ENCODE data around the gene RAB6B. TPM values are rescaled to one million over a fixed set of nuclear protein-coding genes. Genes with fewer than 3 reads are reported as not detected.
A peak's percentile ranks its signal among the peaks of the same experiment; 100 is the strongest.

Gene RAB6B
- total RNA-seq = 2.2 and 9.1 TPM in 2 replicates
- 1.8 and 2.6 TPM in 2 replicates for polyA plus RNA-seq

DNA sequence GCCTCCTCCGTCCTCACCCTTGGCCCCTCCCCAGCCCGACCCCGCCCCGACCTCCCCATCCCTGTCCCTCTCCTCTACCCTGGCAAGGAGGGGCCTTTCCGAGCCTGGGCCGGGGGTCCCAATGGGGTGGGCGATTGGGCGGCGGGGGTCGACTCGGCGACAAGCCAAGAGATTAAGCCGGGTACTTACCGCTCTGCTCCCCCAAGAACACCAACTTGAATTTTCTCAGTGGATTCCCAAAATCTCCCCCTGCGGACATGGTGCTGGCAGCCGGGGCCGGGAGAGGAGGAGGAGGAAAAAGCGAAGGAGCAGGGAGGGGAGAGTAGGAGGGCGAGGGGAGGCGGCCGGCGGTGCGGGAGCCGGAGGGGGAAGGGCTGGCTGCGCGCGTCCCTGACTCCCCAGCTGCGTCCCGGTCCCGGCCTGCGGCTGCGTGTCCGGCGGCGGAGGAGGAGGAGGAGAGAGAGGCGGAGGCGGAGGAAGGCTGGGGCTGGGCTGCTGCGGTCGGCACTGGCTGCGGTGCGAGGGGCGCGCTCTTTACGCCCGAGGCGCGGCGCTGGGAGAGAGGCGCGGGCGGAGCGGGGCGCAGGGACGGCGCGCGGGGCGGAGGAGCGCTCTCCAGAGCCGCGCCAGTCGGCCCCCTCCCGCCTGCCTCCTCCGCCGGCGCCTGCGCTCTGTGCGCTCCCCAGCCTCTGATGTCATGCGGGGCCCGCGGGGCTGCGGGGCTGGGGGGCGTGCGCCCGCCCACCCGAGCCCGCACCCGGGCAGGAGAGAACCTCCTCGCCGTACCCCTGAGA lies at the start of gene RAB6B:
TSS of gene RAB6B (minus strand) at position 675 of the 794 bp plus-strand sequence. CDS start at position 259, 416 bp downstream.
- Histone ChIP-seq H3K4me1 (ENCODE audit: insufficient read depth) (no peaks in the 10 kb centered on the region), H3K27me3 (peaks cover 25% of the 10 kb centered on the region), H2AFZ (peak within 1 kb of the TSS; percentile 97), H3K27ac (no peak within 1 kb of the TSS), H3K4me3 (peak within 1 kb of the TSS; percentile 72), H3K9me2 (replicated peaks; ENCODE audit: insufficient read depth) (no peaks in the 10 kb centered on the region), H3K79me2 (no peaks in the 10 kb centered on the region), H3K4me2 (peak within 1 kb of the TSS; percentile 99), H3K36me3 (replicated peaks; ENCODE audit: insufficient read depth, low read depth) (no peaks in the 10 kb centered on the region), H3K9me3 (ENCODE audit: low read depth) (no peaks in the 10 kb centered on the region), H4K20me1 (ENCODE audit: insufficient read depth, poor library complexity, severe bottlenecking) (no peaks in the 10 kb centered on the region)
- DNase-seq (ENCODE audit: low spot score) = peak; percentile 85
- TF ChIP-seq EZH2 (IDR thresholded peaks at IDR 0.05; ENCODE audit: borderline replicate concordance) (no peak), EZH2phosphoT487 (IDR thresholded peaks at IDR 0.05; ENCODE audit: low read depth, severe bottlenecking, unreplicated experiment) (no peak)
- TF ChIP-seq, protein P1, sequence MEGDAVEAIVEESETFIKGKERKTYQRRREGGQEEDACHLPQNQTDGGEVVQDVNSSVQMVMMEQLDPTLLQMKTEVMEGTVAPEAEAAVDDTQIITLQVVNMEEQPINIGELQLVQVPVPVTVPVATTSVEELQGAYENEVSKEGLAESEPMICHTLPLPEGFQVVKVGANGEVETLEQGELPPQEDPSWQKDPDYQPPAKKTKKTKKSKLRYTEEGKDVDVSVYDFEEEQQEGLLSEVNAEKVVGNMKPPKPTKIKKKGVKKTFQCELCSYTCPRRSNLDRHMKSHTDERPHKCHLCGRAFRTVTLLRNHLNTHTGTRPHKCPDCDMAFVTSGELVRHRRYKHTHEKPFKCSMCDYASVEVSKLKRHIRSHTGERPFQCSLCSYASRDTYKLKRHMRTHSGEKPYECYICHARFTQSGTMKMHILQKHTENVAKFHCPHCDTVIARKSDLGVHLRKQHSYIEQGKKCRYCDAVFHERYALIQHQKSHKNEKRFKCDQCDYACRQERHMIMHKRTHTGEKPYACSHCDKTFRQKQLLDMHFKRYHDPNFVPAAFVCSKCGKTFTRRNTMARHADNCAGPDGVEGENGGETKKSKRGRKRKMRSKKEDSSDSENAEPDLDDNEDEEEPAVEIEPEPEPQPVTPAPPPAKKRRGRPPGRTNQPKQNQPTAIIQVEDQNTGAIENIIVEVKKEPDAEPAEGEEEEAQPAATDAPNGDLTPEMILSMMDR (IDR thresholded peaks at IDR 0.05; ENCODE audit: poor library complexity) = no peak
- under 1% methylated on average over 15 of the region's 80 CpGs for WGBS (ENCODE audit: low lambda C conversion rate, missing lambda C conversion rate)

DNA sequence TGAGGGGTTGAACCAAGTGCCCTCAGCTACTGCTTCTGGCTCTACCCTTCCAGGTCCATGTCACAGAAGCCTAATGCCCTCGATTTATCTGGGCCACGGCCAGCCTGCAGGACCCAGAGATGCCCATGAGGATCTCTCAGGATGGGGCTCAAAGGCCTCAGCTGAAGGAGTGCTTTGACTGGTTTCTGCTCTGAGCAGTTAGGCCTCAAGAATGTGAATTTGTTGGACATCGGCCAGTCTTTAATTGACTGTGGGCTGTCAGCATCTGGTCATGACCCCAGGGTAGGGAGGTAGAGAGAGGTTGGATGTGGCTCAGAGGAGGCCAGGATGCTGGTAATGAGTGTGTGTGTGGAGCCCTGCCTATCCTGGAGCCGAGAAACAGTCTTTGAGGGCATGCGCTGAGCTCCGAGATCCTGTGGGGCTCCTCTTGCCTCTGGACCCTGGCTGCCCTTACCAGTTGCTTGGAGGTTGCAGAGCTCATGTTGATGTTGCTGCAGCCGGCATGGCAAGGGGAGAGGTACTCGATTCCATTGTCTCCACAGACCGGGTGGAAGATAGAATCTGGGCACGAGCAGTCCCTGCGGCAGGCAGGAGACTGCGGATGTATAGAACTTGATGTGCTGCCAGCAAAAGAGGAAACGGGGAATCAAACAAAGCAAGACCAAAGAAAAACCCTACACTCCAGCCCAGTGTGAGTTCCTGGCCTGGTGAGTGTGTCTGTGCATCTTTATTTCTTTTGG lies 49.1 kb upstream of the RAB6B start:
- 70% methylated on average over 13 of the region's 13 CpGs for WGBS (ENCODE audit: low lambda C conversion rate, missing lambda C conversion rate)
- Histone ChIP-seq H3K4me1 (ENCODE audit: insufficient read depth) (peaks cover 37% of the 10 kb centered on the region), H4K20me1 (ENCODE audit: insufficient read depth, poor library complexity, severe bottlenecking) (no peaks in the 10 kb centered on the region), H3K27ac (peak overlapping the region; percentile 74), H3K79me2 (no peaks in the 10 kb centered on the region), H3K9me2 (replicated peaks; ENCODE audit: insufficient read depth) (no peaks in the 10 kb centered on the region), H3K4me2 (peak overlapping the region; percentile 57), H3K36me3 (replicated peaks; ENCODE audit: insufficient read depth, low read depth) (no peaks in the 10 kb centered on the region), H2AFZ (no peak overlapping the region), H3K9me3 (ENCODE audit: low read depth) (no peaks in the 10 kb centered on the region), H3K27me3 (no peaks in the 10 kb centered on the region), H3K4me3 (no peak overlapping the region)
- peak; percentile 21 for DNase-seq (ENCODE audit: low spot score)
- no peak for TF ChIP-seq EZH2 (IDR thresholded peaks at IDR 0.05; ENCODE audit: borderline replicate concordance)
- TF ChIP-seq, protein P1 (IDR thresholded peaks at IDR 0.05; ENCODE audit: poor library complexity) = no peak
- TF ChIP-seq EZH2phosphoT487 (IDR thresholded peaks at IDR 0.05; ENCODE audit: low read depth, severe bottlenecking, unreplicated experiment) = no peak

DNA sequence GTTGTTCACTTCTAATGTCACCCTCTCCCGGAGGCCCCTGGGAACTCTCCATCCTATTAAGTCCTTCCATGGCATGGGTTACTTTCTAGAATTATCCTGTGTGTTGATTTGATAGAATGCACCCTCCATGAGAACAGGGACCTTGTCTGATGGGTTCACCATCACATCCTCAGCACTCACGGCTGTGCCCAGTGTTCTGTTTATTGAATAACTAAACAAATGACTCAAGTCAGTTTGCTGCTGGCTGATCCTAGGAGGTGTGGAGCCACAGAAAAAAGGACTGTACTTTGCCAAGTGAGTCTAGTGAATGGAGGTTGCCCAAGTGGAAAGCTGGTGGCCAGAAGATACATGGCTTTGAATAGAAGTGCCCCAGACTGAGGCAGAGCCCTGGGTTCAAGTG lies 48.5 kb upstream of the RAB6B start:
- Histone ChIP-seq H2AFZ (no peak overlapping the region), H3K9me2 (replicated peaks; ENCODE audit: insufficient read depth) (no peaks in the 10 kb centered on the region), H3K4me2 (peak overlapping the region; percentile 57), H3K4me1 (ENCODE audit: insufficient read depth) (peaks cover 33% of the 10 kb centered on the region), H3K27me3 (no peaks in the 10 kb centered on the region), H3K4me3 (no peak overlapping the region), H3K79me2 (no peaks in the 10 kb centered on the region), H4K20me1 (ENCODE audit: insufficient read depth, poor library complexity, severe bottlenecking) (no peaks in the 10 kb centered on the region), H3K9me3 (ENCODE audit: low read depth) (no peaks in the 10 kb centered on the region), H3K36me3 (replicated peaks; ENCODE audit: insufficient read depth, low read depth) (no peaks in the 10 kb centered on the region), H3K27ac (peak overlapping the region; percentile 74)
- TF ChIP-seq, protein P1 (IDR thresholded peaks at IDR 0.05; ENCODE audit: poor library complexity) = no peak
- TF ChIP-seq EZH2phosphoT487 (IDR thresholded peaks at IDR 0.05; ENCODE audit: low read depth, severe bottlenecking, unreplicated experiment) (no peak), EZH2 (IDR thresholded peaks at IDR 0.05; ENCODE audit: borderline replicate concordance) (no peak)
- WGBS (ENCODE audit: low lambda C conversion rate, missing lambda C conversion rate) = 51% methylated on average over 2 of the region's 2 CpGs
- no peak for DNase-seq (ENCODE audit: low spot score)
